Measurements from ENCODE around the gene FAM177A1. TPM values are rescaled to one million over a fixed set of nuclear protein-coding genes. Genes with fewer than 3 reads are reported as not detected.
A peak's percentile ranks its signal among the peaks of the same experiment; 100 is the strongest.

The FAM177A1 gene
- total and polyA plus RNA-seq, 2 of the 13 experiments (the other 11 are each of a cell fraction or from before 2014, with no cell fraction given) = 72.9 to 119 TPM

GRCh38 chr14:35046751-35047536 lies 872 bp downstream of the FAM177A1 start:
- CTCF ChIA-PET (ENCODE audit: low intra/inter-chr PET ratio, low total read pairs) = no interaction called here
- Histone ChIP-seq H2AFZ (ENCODE audit: low read length) (no peak overlapping the region), H4K20me1 (ENCODE audit: insufficient read depth, low read length) (no peaks in the 10 kb centered on the region), H3K4me3 (replicated peaks in 1 of 3; ENCODE audit: insufficient read depth in 1 of 3, low read depth in 2 of 3, low read length in 3 of 3) (peak overlapping the region; percentile 81 to 96 (median 90)), H3K4me2 (ENCODE audit: low read depth, low read length) (peak overlapping the region; percentile 96), H3K27ac (ENCODE audit: extremely low read length, insufficient read depth, low read length) (peak overlapping the region; percentile 82), H3K9ac (ENCODE audit: insufficient read depth, low read depth, low read length) (peak overlapping the region; percentile 86), H3K27me3 (ENCODE audit: control insufficient read depth in 1 of 2, insufficient read depth in 2 of 2, low read length in 2 of 2) (no peaks in the 10 kb centered on the region; a peak in 1 of 5 replicates), H3K36me3 (replicated peaks in 1 of 2; ENCODE audit: control insufficient read depth in 1 of 2, insufficient read depth in 2 of 2, low read length in 2 of 2) (peaks cover 0 to 4% of the 10 kb centered on the region in 2 experiments; a peak in 1 of 5 replicates), H3K79me2 (ENCODE audit: insufficient read depth, low read length) (peaks cover 19% of the 10 kb centered on the region), H3K4me1 (ENCODE audit: insufficient read depth, low read length) (peaks cover 59% of the 10 kb centered on the region), H3K9me3 (ENCODE audit: low read length) (no peaks in the 10 kb centered on the region)
- POLR2A ChIA-PET = interaction anchor here (0.6 to 3.4 kb wide), 29 partner anchors 10 to 493 kb away, joined by 3 to 101 read pairs (median 6); partner anchors contain the start of genes BAZ1A, NFKBIA, PPP2R3C and PRORP
- 23% methylated on average over 23 of the region's 23 CpGs for WGBS (ENCODE audit: low lambda C conversion rate)
- in situ Hi-C loops (cut with HindIII; ENCODE audit: extremely low pct_ligation_motif_present, low pct_unique_long_range_greater_than_20kb) (loop anchor here (5.0 kb wide), 1 partner anchor 65 kb away; the partner anchor contains the start of gene SRP54), intact Hi-C loops (cut with micrococcal nuclease; ENCODE audit: unreplicated experiment) (loop anchor here (1.0 to 10.0 kb wide), 7 partner anchors 31 to 758 kb away; partner anchors contain the start of genes PRORP, PSMA6, RALGAPA1 and SRP54)
- ATAC-seq (peak; percentile 38), DNase-seq (ENCODE audit: low spot score) (peak; percentile 38), FAIRE-seq (no peak)
- TSS peak; percentile 62 for BruUV-seq (replicated peaks)
- TF ChIP-seq SKI (IDR thresholded peaks at IDR 0.05; ENCODE audit: partially characterized antibody) (no peak), HOXA7 (CRISPR knock-in tag; IDR thresholded peaks at IDR 0.05) (no peak), ZNF343 (CRISPR knock-in tag; IDR thresholded peaks at IDR 0.05) (no peak), SMAD9 (CRISPR knock-in tag; IDR thresholded peaks at IDR 0.05) (peak; percentile 38; the same call in 1 of the 2 replicates), HNF1B (CRISPR knock-in tag; IDR thresholded peaks at IDR 0.05) (0 out of 2 replicates have a peak, but pooled peaks have one; percentile 9), HNRNPH1 (optimal IDR thresholded peaks at IDR 0.05; ENCODE audit: low read depth, low read length) (peak; percentile 10), ZNF501 (CRISPR knock-in tag; IDR thresholded peaks at IDR 0.05) (peak; percentile 55; the same call in 1 of the 2 replicates), ZNF746 (CRISPR knock-in tag; IDR thresholded peaks at IDR 0.05) (peak; percentile 75; the same call in 1 of the 2 replicates), ZNF30 (CRISPR knock-in tag; IDR thresholded peaks at IDR 0.05) (peak; percentile 14), TAF15 (IDR thresholded peaks at IDR 0.05; ENCODE audit: low read depth, low read length, poor library complexity, severe bottlenecking) (no peak), PTBP1 (IDR thresholded peaks at IDR 0.05; ENCODE audit: low read depth, low read length, poor library complexity, severe bottlenecking) (peak; percentile 98), ZNF512B (CRISPR knock-in tag; IDR thresholded peaks at IDR 0.05; ENCODE audit: borderline replicate concordance) (0 out of 2 replicates have a peak, but pooled peaks have one; percentile 8), TGIF2 (CRISPR knock-in tag; IDR thresholded peaks at IDR 0.05) (no peak), MYC (CRISPR knock-in tag; IDR thresholded peaks at IDR 0.05; ENCODE audit: borderline replicate concordance) (no peak), TBX2 (CRISPR knock-in tag; IDR thresholded peaks at IDR 0.05; ENCODE audit: borderline replicate concordance) (no peak), JDP2 (CRISPR knock-in tag; IDR thresholded peaks at IDR 0.05; ENCODE audit: borderline replicate concordance) (no peak)
- TF ChIP-seq, protein P1, sequence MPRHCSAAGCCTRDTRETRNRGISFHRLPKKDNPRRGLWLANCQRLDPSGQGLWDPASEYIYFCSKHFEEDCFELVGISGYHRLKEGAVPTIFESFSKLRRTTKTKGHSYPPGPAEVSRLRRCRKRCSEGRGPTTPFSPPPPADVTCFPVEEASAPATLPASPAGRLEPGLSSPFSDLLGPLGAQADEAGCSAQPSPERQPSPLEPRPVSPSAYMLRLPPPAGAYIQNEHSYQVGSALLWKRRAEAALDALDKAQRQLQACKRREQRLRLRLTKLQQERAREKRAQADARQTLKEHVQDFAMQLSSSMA (CRISPR knock-in tag; IDR thresholded peaks at IDR 0.05) = peak; percentile 89; the same call in 1 of the 2 replicates
